ENCODE results near the gene DUOX2.
A peak's percentile ranks its signal among the peaks of the same experiment; 100 is the strongest.

DUOX2 gene

GRCh38 chr15:45114076-45114750 lies at the start of gene DUOX2, which contains the start of gene DUOXA2:
DUOX2 (minus strand) TSS chr15:45114172; CDS start chr15:45113411, 761 bp downstream.
DUOXA2 (plus strand) TSS chr15:45114326; CDS start chr15:45114606, 280 bp downstream.
- no peak for DNase-seq

- no peak for DNase-seq
These were observed 49.5 kb upstream of the DUOX2 start for GRCh38 chr15:45163508-45163856.

- peak in 1 of 2 experiments; percentile 22 for DNase-seq
These were observed 49.0 kb upstream of the DUOX2 start for GRCh38 chr15:45162771-45163507.

GRCh38 chr15:45161666-45162065 lies 47.7 kb upstream of the DUOX2 start:
- no peak for DNase-seq

GRCh38 chr15:45157974-45158373 lies 44.0 kb upstream of the DUOX2 start:
- no peak for DNase-seq

GRCh38 chr15:45156744-45157455 lies 42.9 kb upstream of the DUOX2 start:
- no peak for DNase-seq

- DNase-seq: no peak
These were observed 41.8 kb upstream of the DUOX2 start for GRCh38 chr15:45155739-45156138.

GRCh38 chr15:45151998-45152828 lies 38.2 kb upstream of the DUOX2 start:
- no peak for DNase-seq

- no peak for DNase-seq
These were observed 37.0 kb upstream of the DUOX2 start for GRCh38 chr15:45150997-45151396.

GRCh38 chr15:45150481-45150880 lies 36.5 kb upstream of the DUOX2 start:
- no peak for DNase-seq

- no peak for DNase-seq
These were observed 35.1 kb upstream of the DUOX2 start for GRCh38 chr15:45149060-45149459.

- DNase-seq: no peak
These were observed 34.4 kb upstream of the DUOX2 start for GRCh38 chr15:45148076-45149059.

- no peak for DNase-seq
These were observed 33.6 kb upstream of the DUOX2 start for GRCh38 chr15:45147606-45148005.

- no peak for DNase-seq
These were observed 32.4 kb upstream of the DUOX2 start for GRCh38 chr15:45146405-45146804.

GRCh38 chr15:45144775-45145174 lies 30.8 kb upstream of the DUOX2 start:
- DNase-seq: no peak

- no peak for DNase-seq
These were observed 30.0 kb upstream of the DUOX2 start for GRCh38 chr15:45143946-45144345.

- no peak for DNase-seq
These were observed 29.1 kb upstream of the DUOX2 start for GRCh38 chr15:45143056-45143455.

- no peak for DNase-seq
These were observed 27.4 kb upstream of the DUOX2 start for GRCh38 chr15:45141386-45141785.

- DNase-seq: no peak
These were observed 26.7 kb upstream of the DUOX2 start for GRCh38 chr15:45140557-45141250.

GRCh38 chr15:45139770-45140169 lies 25.8 kb upstream of the DUOX2 start:
- DNase-seq: no peak

Data from NCI-H187 (cell line).